ENCODE results near the gene WDR82. TPM values are rescaled to one million over a fixed set of nuclear protein-coding genes. Genes with fewer than 3 reads are reported as not detected.
A peak's percentile ranks its signal among the peaks of the same experiment; 100 is the strongest.
"Not testable (repeated sequence)": the region's sequence is repeated elsewhere in the genome, so short reads cannot be mapped to it uniquely, and the experiment has no call there.

Gene WDR82
- total RNA-seq, 2 experiments from 2014 or later, result 114 to 132 TPM

GRCh38 chr3:52290596-52291507, 12.4 kb upstream of the WDR82 start:
- CTCF ChIA-PET, result interaction anchor here (1.0 to 6.7 kb wide), 9 partner anchors 12 to 155 kb away, joined by 3 to 64 read pairs (median 9); partner anchors contain the start of genes SEMA3G, TWF2 and WDR82
- DNase-seq, result no peak
- Mint-ChIP-seq H3K27me3 (no peaks in the 10 kb centered on the region), H3K4me1 (peaks cover 40% of the 10 kb centered on the region), H3K27ac (peak overlapping the region; percentile 76), H3K4me3 (no peak overlapping the region), H3K36me3 (no peaks in the 10 kb centered on the region), H3K9me3 (ENCODE audit: low read depth) (no peaks in the 10 kb centered on the region)
- no peak for ATAC-seq

GRCh38 chr3:52289747-52290595, 11.5 kb upstream of the WDR82 start:
- no peak for DNase-seq
- Mint-ChIP-seq H3K27me3 (no peaks in the 10 kb centered on the region), H3K4me3 (no peak overlapping the region), H3K9me3 (ENCODE audit: low read depth) (no peaks in the 10 kb centered on the region), H3K27ac (peak overlapping the region; percentile 63), H3K36me3 (no peaks in the 10 kb centered on the region), H3K4me1 (peaks cover 45% of the 10 kb centered on the region)
- ATAC-seq, result no peak
- CTCF ChIA-PET, result interaction anchor here (1.0 to 6.7 kb wide), 9 partner anchors 11 to 156 kb away, joined by 3 to 64 read pairs (median 11); partner anchors contain the start of genes SEMA3G, TWF2 and WDR82

GRCh38 chr3:52289338-52289746, 10.9 kb upstream of the WDR82 start:
- no peak for ATAC-seq
- Mint-ChIP-seq H3K27ac (peak overlapping the region; percentile 100), H3K27me3 (no peaks in the 10 kb centered on the region), H3K9me3 (ENCODE audit: low read depth) (no peaks in the 10 kb centered on the region), H3K4me3 (no peak overlapping the region), H3K36me3 (no peaks in the 10 kb centered on the region), H3K4me1 (peaks cover 45% of the 10 kb centered on the region)
- CTCF ChIA-PET, result interaction anchor here (1.5 to 6.7 kb wide), 8 partner anchors 11 to 157 kb away, joined by 3 to 64 read pairs (median 17); partner anchors contain the start of genes SEMA3G, TWF2 and WDR82
- DNase-seq, result no peak

GRCh38 chr3:52288674-52289073, 10.2 kb upstream of the WDR82 start:
- Mint-ChIP-seq H3K27me3 (no peaks in the 10 kb centered on the region), H3K9me3 (ENCODE audit: low read depth) (no peaks in the 10 kb centered on the region), H3K27ac (peak overlapping the region; percentile 100), H3K4me3 (peak overlapping the region; percentile 96), H3K4me1 (peaks cover 50% of the 10 kb centered on the region), H3K36me3 (no peaks in the 10 kb centered on the region)
- CTCF ChIA-PET, result interaction anchor here (1.5 to 6.7 kb wide), 8 partner anchors 10 to 158 kb away, joined by 3 to 64 read pairs (median 17); partner anchors contain the start of genes SEMA3G, TWF2 and WDR82
- ATAC-seq (no peak), DNase-seq (no peak)

- H3K27ac Mint-ChIP-seq, result peak overlapping the region; percentile 100
- peaks cover 61% of the 10 kb centered on the region for H3K4me1 Mint-ChIP-seq
- no peak for DNase-seq
- peak overlapping the region; percentile 96 for H3K4me3 Mint-ChIP-seq
- H3K36me3 Mint-ChIP-seq, result peaks cover 1% of the 10 kb centered on the region
- no peaks in the 10 kb centered on the region for H3K9me3 Mint-ChIP-seq (ENCODE audit: low read depth)
- CTCF ChIA-PET, result interaction anchor here (1.3 to 6.7 kb wide), 7 partner anchors 8 to 65 kb away, joined by 4 to 52 read pairs (median 11); partner anchors contain the start of genes TWF2 and WDR82
- H3K27me3 Mint-ChIP-seq, result no peaks in the 10 kb centered on the region
- no peak for ATAC-seq
Observed at GRCh38 chr3:52286777-52287110, 8.3 kb upstream of the WDR82 start.

- Mint-ChIP-seq H3K27ac (peak overlapping the region; percentile 94), H3K4me1 (peaks cover 65% of the 10 kb centered on the region)
- CTCF ChIA-PET, result interaction anchor here (0.7 to 9.7 kb wide), 7 partner anchors 44 to 67 kb away, joined by 3 to 176 read pairs (median 6); partner anchors contain the start of genes PPM1M and TWF2
- H3K4me3 Mint-ChIP-seq; DNase-seq; H3K9me3 Mint-ChIP-seq (ENCODE audit: low read depth); H3K27me3 Mint-ChIP-seq; ATAC-seq; H3K36me3 Mint-ChIP-seq: not testable (repeated sequence)
Observed at GRCh38 chr3:52284051-52284450, 5.6 kb upstream of the WDR82 start.

- Mint-ChIP-seq H3K4me3 (no peak overlapping the region), H3K36me3 (peaks cover 9% of the 10 kb centered on the region), H3K4me1 (peaks cover 59% of the 10 kb centered on the region), H3K27me3 (no peaks in the 10 kb centered on the region), H3K9me3 (ENCODE audit: low read depth) (no peaks in the 10 kb centered on the region), H3K27ac (peak overlapping the region; percentile 94)
- CTCF ChIA-PET, result interaction anchor here (0.7 to 9.7 kb wide), 8 partner anchors 30 to 66 kb away, joined by 3 to 176 read pairs (median 7); partner anchors contain the start of genes PPM1M and TWF2
- no peak for DNase-seq
- no peak for ATAC-seq
Observed at GRCh38 chr3:52283306-52283705, 4.9 kb upstream of the WDR82 start.

GRCh38 chr3:52281981-52282801, 3.7 kb upstream of the WDR82 start:
- CTCF ChIA-PET, result interaction anchor here (0.6 to 9.7 kb wide), 9 partner anchors 21 to 298 kb away, joined by 3 to 176 read pairs (median 5); partner anchors contain the start of genes PPM1M and TWF2
- DNase-seq, result peak; percentile 80

GRCh38 chr3:52280050-52280461, 1.6 kb upstream of the WDR82 start:
- CTCF ChIA-PET, result interaction anchor here (1.1 to 9.7 kb wide), 8 partner anchors 9 to 60 kb away, joined by 6 to 176 read pairs (median 47); partner anchors contain the start of genes GLYCTK, PPM1M and TWF2
- Mint-ChIP-seq H3K9me3 (ENCODE audit: low read depth) (no peaks in the 10 kb centered on the region), H3K36me3 (peaks cover 31% of the 10 kb centered on the region), H3K27me3 (no peaks in the 10 kb centered on the region), H3K4me1 (peaks cover 54% of the 10 kb centered on the region), H3K4me3 (peak overlapping the region; percentile 99), H3K27ac (peak overlapping the region; percentile 98)
- no peak for ATAC-seq
- DNase-seq, result no peak

More at GRCh38 chr3:52281981-52282801, 3.7 kb upstream of the WDR82 start:
- Mint-ChIP-seq H3K4me1 (peaks cover 59% of the 10 kb centered on the region), H3K36me3 (peaks cover 14% of the 10 kb centered on the region), H3K9me3 (ENCODE audit: low read depth) (no peaks in the 10 kb centered on the region), H3K27me3 (no peaks in the 10 kb centered on the region), H3K4me3 (peak overlapping the region; percentile 51), H3K27ac (peak overlapping the region; percentile 94)
- ATAC-seq, result peak; percentile 15

GRCh38 chr3:52279596-52279995, 1.1 kb upstream of the WDR82 start:
- no peak for DNase-seq
- peaks cover 33% of the 10 kb centered on the region for H3K36me3 Mint-ChIP-seq
- ATAC-seq, result no peak
- peak overlapping the region; percentile 98 for H3K27ac Mint-ChIP-seq
- H3K4me3 Mint-ChIP-seq, result peak overlapping the region; percentile 99
- no peaks in the 10 kb centered on the region for H3K9me3 Mint-ChIP-seq (ENCODE audit: low read depth)
- CTCF ChIA-PET, result interaction anchor here (1.0 to 9.7 kb wide), 10 partner anchors 8 to 98 kb away, joined by 4 to 176 read pairs (median 30); partner anchors contain the start of genes GLYCTK, PPM1M and TWF2
- no peaks in the 10 kb centered on the region for H3K27me3 Mint-ChIP-seq
- peaks cover 56% of the 10 kb centered on the region for H3K4me1 Mint-ChIP-seq

GRCh38 chr3:52277972-52278509, 408 bp downstream of the WDR82 start:
- CTCF ChIA-PET, result interaction anchor here (0.6 to 9.7 kb wide), 18 partner anchors 10 to 169 kb away, joined by 3 to 176 read pairs (median 6); partner anchors contain the start of genes GLYCTK, PPM1M, TLR9 and TWF2
- H3K27ac Mint-ChIP-seq, result peak overlapping the region; percentile 98
- H3K9me3 Mint-ChIP-seq (ENCODE audit: low read depth), result no peaks in the 10 kb centered on the region
- H3K27me3 Mint-ChIP-seq, result no peaks in the 10 kb centered on the region
- ATAC-seq (peak; percentile 66), DNase-seq (no peak)
- peaks cover 61% of the 10 kb centered on the region for H3K4me1 Mint-ChIP-seq
- H3K4me3 Mint-ChIP-seq, result peak overlapping the region; percentile 99
- H3K36me3 Mint-ChIP-seq, result peaks cover 47% of the 10 kb centered on the region

Measured in activated CD8-positive, alpha-beta memory T cell treated with anti-CD3 and anti-CD28 coated beads, Interleukin-2, amount 10 ng/mL, durations not matched to agents 7 days and 5 days (primary cell).